HG02884 (cell line): ENCODE measurements around the gene RSPH6A.
"Not testable (repeated sequence)": the region's sequence is repeated elsewhere in the genome, so short reads cannot be mapped to it uniquely, and the experiment has no call there.

Experiments used
- ATAC-seq: cut with Tn5 transposase; IDR thresholded peaks from one replicate; pipeline ENCODE4 v1.9.1; 2021; ENCODE audit warnings: mild to moderate bottlenecking, moderate library complexity; ENCODE audit not compliant: unreplicated experiment

Gene RSPH6A

DNA sequence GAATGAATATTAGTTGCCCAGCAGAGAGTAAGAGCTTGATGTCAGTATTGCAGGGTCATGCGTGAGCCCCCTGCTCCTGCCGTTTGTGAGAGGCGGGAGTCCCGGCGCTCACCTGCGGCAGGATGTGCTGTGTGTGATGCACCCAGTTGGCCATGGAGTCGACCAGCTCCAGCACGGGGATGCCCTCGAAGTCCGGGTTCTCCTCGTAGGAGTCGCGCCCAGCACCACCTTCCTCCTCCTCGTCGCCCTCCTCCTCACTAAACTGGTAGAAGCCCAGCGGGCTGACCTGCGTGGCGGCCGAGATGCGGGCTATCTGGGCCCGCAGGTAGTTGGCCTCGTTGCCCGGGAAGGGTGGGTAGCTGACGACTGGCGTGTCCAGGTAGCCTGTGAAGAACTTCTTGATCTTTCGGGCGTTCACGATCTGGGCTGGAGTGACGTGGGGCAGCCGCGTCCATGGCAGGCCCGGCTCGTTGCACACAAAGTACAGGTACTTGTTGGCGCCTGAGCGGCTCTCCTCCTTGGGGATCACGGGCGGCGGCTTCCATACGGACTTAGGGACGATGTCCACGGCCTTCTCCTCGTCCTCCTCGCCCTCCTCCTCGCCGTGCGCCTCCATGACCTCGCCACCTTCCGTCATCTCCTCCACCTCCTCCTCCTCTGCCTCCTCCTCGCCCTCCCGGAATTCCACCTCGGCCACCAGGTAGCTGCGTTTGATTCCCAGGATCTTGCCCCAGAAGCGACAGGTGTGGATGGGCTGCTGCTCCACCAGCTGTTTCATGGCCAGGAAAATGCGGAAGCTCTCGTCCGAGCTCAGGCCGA lies 10.8 kb downstream of the RSPH6A start:
- no peak for ATAC-seq

DNA sequence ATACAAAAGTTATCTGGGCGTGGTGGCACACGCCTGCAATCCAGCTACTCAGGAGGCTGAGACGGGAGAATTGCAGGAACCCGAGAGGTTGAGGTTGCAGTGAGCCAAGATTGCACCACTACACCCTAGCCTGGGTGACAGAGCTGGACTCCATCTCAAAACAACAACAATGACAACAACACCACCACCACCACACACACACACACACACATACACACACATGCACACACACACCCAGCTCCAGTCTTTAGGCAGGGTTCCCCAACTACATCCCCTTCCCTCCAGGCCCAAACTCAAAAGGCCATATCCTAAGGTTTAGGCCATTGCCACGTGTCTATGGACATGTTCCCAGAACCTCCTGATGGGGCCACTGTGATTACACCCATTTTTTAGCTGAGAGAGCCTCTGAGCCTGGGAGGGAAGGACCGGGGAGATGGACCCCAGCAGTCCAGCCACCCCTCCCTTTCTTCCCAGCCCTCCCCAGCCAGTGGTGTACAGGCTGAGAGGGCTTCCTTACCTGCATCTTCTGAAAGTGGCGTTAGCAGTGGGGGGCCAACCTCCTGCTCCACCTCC lies 13.4 kb downstream of the RSPH6A start:
- ATAC-seq: no peak

DNA sequence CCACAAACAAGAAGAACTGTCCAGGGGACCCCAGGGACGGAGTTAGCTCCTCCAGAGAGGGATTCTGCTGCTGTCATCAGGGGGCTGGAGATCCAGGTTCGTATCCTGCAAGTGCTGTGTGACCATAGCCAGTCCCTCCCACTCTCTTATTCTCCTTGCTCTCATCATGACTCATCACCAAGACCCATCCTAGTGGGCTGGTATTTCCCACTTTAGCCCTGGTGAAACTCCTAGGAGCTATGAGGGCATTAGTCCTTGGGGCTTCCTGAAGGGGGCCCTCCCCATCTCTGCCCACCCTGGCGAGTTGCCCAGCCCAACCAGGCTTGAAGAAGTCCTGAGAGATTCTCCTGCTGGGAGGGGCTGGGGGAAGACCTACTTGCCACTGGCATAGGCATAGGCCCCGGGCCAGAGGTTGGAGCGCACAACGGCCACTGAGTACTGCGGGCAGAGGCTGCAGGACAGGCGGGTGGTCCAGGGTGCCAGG lies 15.0 kb downstream of the RSPH6A start:
- no peak for ATAC-seq

DNA sequence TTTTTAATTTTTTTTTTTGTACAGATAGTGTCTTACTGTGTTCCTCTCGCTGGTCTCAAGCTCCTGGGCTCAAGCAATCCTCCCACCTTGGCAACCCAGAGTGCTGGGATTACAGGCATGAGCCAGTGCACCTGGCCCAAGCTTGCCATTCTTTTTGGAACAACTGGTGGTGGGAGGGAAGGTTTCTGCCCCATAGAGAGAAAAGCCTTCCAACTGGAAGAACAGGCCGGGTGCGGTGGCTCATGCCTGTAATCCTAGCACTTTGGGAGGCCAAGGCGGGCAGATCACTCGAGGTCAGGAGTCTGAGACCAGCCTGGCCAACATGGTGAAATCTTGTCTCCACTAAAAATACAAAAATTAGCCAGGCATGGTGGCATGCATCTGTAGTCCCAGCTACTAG lies 15.6 kb downstream of the RSPH6A start:
- not testable (repeated sequence) for ATAC-seq

DNA sequence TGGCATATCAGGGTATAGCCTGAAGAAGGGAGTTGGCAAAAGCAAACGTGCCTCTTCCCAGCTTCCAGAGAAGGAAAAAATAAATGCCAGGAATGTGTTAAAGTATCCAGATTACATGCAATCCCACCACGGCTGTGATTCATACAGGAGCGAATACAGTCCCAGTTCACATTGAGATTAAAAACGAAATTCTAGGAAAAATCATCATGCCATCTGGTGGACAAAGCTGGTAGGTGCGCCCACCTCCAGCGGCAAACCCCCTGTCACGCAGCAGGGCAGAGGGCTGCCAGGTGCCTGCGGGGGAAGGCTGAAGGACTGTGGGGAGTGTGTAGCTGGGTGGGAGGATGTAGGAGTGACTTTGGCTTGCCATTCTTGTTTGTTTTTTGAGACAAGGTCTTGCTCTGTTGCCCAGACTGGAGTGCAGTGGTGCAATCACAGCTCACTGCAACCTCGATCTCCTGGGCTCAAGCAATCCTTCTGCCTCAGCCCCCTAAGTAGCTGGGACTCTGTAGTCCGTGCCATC lies 16.1 kb downstream of the RSPH6A start:
- ATAC-seq: no peak

DNA sequence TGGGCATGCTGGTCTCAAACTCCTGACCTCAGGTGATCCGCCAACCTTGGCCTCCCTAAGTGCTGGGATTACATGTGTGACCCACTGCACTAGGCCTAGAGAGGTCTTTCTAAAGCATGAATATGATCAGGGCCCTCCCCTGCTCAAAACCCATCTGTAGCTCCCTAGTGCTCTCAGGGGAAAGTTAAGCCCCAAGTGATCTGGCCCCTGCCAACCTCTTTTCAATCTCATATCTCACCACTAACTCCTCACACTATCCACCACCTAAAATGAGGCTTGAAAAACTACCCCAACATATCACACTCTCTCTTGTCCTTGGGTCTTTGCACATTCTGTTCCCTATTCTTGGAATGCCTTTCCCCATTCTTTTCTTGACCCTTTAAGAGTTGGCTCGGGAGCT lies 20.5 kb downstream of the RSPH6A start:
- no peak for ATAC-seq

DNA sequence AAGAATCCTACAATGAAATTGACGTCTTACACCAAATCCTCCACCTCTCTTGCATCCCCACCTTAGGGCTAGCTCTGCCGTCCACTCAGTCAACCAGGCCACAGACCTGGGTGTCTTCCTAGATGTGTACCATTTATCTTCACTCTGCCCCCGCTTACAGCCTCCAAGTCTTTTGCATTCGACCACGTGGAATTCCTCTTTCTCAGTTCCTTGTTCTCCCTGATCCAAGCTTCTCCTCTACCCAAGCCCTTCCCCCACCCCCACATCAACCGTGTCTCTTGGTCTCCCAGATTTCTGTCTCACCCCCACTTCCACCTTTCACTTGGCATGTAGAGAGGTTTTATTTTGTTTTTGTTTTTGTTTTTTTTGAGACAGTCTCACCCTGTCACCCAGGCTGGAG lies 21.2 kb downstream of the RSPH6A start:
- ATAC-seq: no peak

DNA sequence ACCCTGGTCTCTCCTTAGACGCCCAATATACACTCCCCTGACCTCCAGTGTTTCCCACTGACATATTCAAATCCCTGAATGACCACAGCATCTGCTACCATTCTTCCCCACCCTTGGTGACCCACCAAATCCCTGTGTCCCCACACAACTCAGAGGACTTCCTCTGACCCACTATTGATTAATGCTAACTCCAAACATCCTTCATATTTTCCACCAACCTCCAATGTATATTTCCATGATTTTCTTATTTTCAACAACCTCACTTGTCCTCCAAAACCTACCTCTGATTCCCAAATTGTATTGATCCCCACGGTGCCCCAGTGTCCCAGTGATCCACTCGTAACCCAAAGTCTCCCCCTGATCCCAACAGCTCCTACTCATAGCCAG lies 21.9 kb downstream of the RSPH6A start:
- ATAC-seq: no peak

DNA sequence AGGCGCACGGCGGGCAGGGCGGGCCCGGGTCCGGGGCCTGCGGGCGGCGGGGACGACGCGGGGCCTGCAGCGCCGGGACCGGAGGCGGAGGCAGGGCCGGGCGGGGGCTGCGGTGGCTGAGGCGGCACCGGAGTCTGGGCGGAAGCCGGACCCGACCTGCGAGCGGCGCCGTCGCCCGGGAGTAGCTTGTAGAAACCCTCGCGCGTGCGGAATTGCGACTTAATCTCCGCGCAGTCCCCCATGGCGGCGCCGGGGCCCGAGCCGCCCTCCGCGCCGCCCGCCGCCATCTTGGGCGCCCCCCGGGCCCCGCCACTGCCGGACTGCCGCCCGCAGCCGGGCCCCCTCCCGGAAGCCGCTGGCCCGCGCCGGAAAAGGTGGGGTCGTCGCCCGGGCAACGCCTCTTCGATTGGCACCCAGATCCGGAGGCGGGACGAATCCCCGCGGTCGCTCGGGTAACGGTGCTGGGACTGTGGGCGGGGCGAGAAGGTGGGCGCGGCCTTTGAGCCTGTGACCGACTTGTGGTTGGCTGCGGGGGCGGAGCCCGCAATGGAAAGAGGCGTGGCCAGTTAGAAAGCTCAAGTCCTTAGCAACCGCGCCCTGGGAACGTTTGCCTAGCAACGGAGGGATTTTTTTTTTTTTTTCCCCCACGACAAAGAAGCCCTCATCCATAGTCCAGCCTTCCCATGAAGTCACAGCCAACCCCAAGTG lies 22.5 kb downstream of the RSPH6A start, which contains the start of gene DMWD:
TSS of gene DMWD (minus strand) at position 376 of the 708 bp plus-strand sequence. CDS start at position 287, 89 bp downstream.
- ATAC-seq: peak; percentile 83

DNA sequence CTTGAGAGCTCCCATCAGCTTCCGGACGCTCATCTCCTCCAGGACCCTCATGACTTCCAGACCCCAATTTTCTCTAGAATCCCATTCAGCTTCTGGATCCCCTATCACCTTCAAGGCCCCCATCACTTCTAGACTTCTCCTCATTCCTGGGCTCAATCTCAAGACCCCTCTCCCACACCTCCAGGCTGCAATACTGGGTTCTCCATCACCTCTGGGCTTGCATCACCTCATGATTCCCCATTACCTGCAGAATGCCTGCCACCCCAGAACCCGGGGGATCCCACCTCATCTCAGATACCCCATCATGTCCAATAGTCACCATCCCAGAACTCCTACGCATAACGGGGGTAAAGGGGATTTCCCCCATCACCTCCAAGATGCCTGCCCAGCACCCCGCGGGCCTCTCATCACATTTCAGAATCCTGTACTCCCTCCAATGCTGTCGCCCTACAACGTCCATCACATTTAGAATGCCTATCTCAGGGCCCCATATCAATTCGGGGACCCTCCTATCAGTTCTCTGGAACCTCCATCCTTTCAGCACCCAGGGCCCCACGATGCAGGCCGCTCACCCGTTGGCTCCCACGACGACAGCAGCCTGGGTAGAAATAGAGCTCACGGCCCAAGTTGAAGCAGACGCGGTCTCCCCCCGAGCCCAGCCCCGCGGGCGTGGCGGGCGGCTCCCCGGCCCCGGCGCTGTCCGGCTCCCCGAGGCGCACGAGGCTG lies 23.2 kb downstream of the RSPH6A start:
- ATAC-seq: no peak

DNA sequence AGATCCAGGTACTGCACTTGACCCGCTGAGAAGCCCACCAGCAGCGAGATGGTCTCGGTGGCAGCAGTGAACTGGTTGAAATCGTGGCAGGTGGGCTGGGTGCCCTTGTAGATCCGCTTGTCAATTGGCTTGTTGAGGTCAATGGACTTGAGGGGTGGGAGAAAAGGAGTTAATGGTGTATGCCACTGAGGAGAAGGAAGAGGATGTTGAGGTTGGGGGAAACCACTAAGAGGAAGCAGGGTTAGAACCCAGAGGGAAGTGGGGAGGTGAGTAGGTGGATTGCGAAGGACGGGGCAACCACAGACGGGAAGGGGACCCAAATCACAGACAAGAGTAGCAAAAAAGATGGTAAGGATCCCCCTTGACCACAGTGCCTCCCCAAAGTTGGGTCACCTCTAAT lies 24.2 kb downstream of the RSPH6A start:
- no peak for ATAC-seq

DNA sequence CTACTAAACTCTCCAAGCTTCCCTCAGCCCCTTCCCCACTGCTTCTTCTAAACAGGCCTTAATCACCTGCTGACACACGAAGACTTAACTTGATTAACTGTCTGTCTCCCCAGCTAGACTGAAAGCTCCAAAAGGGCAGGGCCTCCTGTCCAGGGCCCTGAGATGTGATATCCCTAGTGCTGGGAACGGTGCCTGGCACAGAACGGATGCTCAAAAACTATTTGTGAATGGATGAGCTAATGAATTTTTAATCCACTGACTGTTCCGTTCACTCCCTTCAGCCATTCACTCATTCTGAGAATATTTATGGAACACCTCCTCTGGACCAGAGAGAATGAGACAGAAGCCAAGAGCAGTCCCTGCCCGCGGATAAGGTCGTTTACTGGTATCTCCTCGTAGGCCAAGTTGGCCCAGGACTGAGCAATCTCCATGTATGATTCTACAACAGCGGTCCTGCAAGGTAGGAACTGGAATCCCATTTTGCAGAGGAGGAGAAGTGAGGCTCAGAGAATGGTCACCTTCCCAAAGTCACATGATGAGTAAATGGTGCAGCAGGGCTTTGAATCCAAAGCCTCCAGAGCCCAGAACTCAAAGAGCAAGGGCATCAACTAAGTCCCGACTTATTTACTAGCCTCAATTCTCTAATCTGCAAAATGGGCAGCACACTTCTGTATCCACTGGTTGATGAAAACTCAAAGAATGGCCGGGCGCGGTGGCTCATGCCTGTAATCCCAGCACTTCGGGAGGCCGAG lies 25.9 kb downstream of the RSPH6A start:
- no peak for ATAC-seq

DNA sequence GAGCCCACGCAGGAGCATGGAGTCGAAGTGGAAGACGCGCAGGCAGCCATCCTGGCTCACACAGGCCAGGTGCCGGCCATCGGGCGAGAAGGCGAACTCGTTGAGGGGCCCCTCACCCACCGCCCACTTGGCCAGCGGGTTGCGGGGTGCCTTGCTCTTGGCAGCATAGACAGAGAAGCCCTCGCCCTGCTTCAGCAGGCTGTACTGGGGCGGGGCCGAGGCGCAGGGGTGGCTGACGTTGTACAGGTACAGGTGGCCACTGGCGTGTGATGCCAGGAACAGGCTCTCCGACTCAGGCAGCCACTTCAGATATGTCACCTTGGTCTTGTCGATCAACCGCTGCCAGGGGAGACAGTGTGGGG lies 28.6 kb downstream of the RSPH6A start:
- no peak for ATAC-seq

DNA sequence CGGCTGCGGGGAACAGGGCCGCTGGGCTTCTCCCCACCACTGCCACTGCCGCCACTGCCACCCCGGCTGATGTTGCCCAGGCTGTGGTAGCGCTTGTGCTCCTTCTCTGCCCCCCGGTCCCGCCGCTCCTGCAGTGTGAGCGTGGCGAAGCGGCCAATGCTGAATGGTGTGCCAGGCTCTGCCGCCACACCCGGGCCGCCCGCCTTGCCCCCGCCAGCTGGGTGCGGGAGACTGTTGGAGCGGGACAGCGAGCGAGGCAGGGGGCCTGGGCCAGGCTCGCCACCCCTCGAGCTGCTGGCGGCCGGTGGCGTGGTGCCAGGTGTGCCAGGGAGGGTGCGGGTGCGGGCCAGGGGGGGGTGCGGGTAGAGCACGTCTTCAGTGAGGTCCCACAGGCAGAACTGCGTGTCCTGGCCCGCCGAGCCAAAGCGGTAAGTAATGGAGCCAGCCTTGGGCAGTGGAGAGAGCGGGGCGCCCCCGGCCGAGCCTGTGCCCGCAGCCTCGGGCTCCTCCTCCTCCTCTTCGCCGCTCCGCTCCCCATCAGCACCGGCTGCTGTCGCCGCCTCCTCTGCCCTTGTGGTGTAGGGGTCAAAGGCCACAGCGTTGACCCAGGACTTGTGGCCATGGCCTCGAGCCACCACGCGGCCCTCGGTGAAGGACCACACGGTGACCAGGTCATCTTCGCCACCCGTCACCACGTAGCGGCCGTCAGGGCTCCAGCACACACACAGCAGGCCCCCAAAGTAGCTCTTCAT lies 29.2 kb downstream of the RSPH6A start:
- no peak for ATAC-seq

DNA sequence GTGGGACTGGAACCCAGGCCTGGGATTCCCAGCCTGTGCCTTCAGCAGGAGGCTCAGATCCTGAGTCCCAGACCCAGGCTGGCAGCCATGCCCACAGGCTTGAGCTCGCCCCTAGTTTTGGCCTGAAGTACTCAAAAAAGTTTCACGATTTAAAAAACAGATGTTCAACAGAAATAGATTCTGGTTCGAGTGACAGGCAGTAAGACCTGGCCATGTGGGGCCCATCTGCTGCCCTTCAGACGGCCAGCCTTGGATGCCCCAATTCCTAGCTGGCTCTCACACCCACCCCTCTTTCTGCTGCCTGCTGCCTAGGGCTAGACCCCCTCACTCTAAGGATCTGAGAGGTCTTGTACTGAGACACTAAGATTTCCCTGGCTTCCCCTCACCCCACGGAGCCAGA lies 30.0 kb downstream of the RSPH6A start:
- ATAC-seq: no peak

DNA sequence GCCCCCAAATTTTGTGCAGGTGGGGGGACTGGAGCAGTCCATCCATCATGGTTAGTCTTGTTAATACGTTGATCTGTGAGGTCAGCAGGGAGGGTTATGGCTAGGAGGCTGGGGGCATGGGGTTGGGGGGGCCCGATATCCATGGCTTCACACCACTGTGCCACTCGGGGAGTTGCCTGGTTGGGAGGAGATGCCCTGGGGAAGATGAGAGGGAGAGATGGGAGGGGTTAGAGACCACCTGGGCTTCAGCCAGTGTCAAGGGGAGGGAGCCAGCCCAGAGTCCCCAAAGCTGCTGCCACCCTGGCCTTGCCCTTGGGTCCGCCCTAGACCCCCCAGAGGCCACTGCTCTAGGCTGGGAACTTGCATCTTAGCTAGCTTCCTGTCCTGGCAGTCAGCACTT lies 31.0 kb downstream of the RSPH6A start:
- ATAC-seq: no peak

DNA sequence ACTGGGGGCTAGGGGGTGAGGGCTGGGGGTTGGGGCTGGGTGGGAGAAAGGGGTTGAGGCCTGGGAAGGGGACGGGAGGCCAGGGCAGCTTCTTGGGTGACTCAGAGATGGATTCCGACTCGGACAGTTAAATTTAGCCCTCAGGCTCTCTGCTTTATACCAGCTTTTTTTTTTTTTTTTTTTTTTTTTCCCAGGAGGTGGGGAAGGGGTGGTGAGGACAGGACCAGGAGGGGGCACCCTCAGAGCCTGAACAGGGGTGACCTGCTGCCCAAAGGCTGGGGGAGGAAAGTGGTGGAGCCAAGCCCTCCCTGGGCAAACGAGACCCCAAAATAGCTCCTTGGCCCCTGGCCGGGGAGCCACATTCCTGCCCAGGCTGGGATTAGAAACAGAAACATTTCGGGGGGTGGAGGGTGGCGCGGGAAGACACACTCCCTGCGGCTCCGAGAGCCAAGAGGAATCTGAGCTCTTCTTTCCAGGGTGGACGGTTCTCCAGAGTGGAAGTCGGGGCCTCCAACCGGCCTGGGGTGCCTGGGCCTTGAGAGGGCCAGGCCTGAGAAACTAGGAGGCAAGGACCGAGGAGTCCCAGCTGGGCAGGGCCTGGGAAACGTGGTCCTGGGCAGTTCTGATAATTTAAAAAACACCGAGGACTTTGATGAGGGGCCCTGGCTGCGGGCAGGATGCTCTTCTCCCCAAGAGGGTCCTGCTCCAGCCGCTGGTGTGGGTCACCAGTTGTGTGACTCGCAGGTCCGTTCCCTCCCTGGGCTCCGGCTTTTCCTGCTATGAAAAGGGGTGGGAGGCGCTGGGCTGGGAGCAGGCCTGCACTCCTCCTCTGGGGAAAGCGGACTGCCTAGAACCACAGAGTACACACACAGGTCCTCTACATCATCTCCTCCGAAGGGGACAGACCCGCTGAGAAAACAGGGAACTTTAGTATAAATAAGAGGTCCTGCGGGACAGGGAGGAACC lies 32.0 kb downstream of the RSPH6A start:
- ATAC-seq: no peak

DNA sequence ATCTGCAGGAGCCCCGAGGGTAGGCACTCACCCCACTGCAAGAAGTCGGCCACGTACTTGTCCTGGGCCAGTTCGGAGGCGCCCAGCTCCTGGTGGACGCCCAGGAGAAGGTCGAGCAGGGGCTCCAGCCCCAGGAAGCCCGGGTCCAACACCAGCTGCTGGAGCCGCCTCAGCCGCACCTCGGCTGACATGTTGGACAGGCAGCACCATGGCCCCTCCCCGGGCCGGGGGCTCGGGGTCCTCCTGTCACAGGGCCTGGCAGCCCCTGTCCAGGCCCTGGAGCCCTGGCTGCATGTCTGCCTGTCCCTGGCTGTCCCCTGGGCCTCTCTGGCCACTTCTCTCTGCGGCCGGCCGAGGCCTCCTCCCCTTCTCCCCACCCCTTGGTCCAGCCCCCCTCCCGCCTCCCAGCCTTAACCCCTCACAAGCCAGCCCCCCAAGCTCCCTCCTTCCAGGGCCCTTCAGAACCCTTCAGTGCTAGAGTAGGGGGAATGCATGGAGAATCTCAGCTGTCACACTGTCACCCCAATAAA lies 32.9 kb downstream of the RSPH6A start, which contains the start of gene DMPK:
TSS of gene DMPK (minus strand) at position 329 of the 530 bp plus-strand sequence. CDS start at position 191, 138 bp downstream.
- no peak for ATAC-seq
